Effector memory CD4-positive, alpha-beta T cell (primary cell): Measurements from ENCODE around the gene SLC25A39.

ENCODE experiments used
- DNase-seq, 3 donors: peaks; one replicate each; pipeline ENCODE4 v3.0.0-alpha.2; 2020
- H3K27ac ChIP-seq: 2 replicates; pipeline ENCODE4 v1.7.0; 2013; ENCODE audit warnings: mild to moderate bottlenecking, low read length, moderate library complexity; ENCODE audit not compliant: insufficient read depth, poor library complexity, severe bottlenecking
- H3K27me3 ChIP-seq: replicated peaks from 2 replicates; pipeline ENCODE4 v1.7.0; 2013; ENCODE audit warnings: mild to moderate bottlenecking, low read length; ENCODE audit not compliant: insufficient read depth, control insufficient read depth, poor library complexity, severe bottlenecking
- H3K36me3 ChIP-seq: 2 replicates; pipeline ENCODE4 v1.7.0; 2013; ENCODE audit warnings: mild to moderate bottlenecking, low read length, moderate library complexity; ENCODE audit not compliant: control insufficient read depth, insufficient read depth
- H3K4me1 ChIP-seq: 2 replicates; pipeline ENCODE4 v1.7.0; 2013; ENCODE audit warnings: low read length, mild to moderate bottlenecking; ENCODE audit not compliant: control insufficient read depth, insufficient read depth, poor library complexity, severe bottlenecking
- H3K4me3 ChIP-seq: 2 replicates; pipeline ENCODE4 v1.7.0; 2013; ENCODE audit warnings: low read length, low read depth, mild to moderate bottlenecking; ENCODE audit not compliant: insufficient read depth, poor library complexity, severe bottlenecking
- H3K9me3 ChIP-seq: 2 replicates; pipeline ENCODE4 v1.7.0; 2013; ENCODE audit warnings: mild to moderate bottlenecking, low read length, moderate library complexity; ENCODE audit not compliant: control insufficient read depth

SLC25A39 gene

DNA sequence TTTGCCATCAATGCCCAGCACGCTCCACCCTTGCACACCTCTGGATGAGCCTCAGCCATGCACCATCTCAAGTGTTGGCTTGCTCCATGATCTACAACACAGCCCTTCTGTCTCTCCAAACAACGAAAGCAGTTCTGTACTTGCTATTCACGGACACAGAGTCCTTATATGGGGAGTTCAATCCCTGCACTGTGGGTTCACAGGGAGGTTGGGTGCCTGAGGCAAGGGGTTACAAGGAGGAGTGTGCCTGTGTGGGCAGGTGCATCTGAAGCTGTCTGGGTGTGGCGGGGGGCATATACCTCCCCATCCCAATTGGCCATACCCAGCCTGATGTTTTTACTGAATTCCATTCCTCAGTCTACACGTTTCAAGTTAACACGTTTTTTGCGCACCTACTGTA is 10.6 kb downstream of the SLC25A39 start:
- no peak overlapping the region for H3K4me3 ChIP-seq
- no peaks in the 10 kb centered on the region for H3K36me3 ChIP-seq
- H3K27me3 ChIP-seq = peaks cover 18% of the 10 kb centered on the region
- peaks cover 22% of the 10 kb centered on the region for H3K4me1 ChIP-seq
- H3K9me3 ChIP-seq = no peaks in the 10 kb centered on the region
- H3K27ac ChIP-seq = no peak overlapping the region
- no peak for DNase-seq

DNA sequence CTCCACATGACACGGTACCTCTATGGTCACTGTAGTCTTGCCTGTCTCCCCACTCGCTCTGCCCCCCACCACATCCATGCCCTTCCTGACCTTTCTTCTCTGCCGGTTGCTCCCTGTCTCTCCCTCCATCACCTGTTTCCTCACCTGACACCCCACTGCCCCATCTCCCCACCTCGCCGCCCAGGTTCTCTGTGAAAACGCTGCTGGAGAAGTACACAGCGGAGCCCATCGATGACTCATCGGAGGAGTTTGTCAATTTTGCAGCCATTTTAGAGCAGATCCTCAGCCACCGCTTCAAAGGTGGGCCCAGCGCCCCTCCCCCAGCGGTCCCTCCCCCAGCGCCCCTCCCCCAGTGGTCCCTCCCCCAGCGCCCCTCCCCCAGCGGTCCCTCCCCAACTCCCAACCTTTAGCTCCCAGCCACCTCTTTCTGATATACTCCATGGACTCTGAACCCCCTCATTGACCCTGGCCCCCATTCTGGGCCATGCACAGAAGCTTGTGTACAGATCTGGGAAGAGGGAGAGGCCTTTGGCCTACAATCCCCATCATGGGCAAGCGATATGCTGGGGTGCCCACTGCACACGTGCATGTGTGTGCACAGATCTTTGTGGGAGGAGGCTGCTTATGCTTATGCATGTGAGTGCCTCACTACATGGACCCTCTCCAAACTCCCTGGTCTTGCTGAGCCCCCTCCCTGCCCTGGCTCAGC is 12.1 kb downstream of the SLC25A39 start:
- no peak for DNase-seq
- Histone ChIP-seq H3K4me1 (peaks cover 35% of the 10 kb centered on the region), H3K27ac (no peak overlapping the region), H3K27me3 (peaks cover 22% of the 10 kb centered on the region), H3K36me3 (no peaks in the 10 kb centered on the region), H3K9me3 (no peaks in the 10 kb centered on the region), H3K4me3 (no peak overlapping the region)

DNA sequence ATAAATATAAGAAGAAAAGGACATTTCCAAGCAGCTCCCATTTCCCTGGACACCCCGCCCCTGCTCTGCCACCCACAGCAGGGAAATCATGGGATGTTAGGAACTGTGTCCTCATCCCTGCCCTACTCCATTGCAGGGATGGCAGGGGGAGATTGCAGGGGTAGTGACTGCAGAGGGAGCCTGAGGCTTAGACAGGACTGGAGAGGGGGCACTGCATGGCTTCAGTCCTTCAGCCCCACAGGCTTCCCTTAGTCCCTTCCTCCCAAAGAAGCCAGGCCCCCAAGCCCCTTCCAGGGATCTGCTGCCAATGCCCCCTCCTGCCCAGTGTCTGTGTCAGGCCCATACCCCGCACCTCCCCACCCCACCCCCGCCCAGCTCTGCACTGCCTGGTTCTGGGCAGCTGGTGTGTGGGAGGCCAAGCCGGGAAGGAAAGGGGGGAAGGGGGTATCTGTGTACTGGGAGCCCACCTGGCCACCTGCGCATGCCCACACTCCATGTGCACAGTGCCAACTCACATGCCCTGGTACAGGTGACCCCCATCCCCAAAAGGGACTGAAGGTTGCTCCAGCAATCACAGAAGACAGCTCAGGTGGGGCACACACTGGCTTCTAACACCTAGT is 13.0 kb downstream of the SLC25A39 start:
- Histone ChIP-seq H3K9me3 (no peaks in the 10 kb centered on the region), H3K36me3 (no peaks in the 10 kb centered on the region), H3K4me1 (peaks cover 35% of the 10 kb centered on the region), H3K27ac (no peak overlapping the region), H3K4me3 (no peak overlapping the region), H3K27me3 (peaks cover 16% of the 10 kb centered on the region)
- DNase-seq = no peak

DNA sequence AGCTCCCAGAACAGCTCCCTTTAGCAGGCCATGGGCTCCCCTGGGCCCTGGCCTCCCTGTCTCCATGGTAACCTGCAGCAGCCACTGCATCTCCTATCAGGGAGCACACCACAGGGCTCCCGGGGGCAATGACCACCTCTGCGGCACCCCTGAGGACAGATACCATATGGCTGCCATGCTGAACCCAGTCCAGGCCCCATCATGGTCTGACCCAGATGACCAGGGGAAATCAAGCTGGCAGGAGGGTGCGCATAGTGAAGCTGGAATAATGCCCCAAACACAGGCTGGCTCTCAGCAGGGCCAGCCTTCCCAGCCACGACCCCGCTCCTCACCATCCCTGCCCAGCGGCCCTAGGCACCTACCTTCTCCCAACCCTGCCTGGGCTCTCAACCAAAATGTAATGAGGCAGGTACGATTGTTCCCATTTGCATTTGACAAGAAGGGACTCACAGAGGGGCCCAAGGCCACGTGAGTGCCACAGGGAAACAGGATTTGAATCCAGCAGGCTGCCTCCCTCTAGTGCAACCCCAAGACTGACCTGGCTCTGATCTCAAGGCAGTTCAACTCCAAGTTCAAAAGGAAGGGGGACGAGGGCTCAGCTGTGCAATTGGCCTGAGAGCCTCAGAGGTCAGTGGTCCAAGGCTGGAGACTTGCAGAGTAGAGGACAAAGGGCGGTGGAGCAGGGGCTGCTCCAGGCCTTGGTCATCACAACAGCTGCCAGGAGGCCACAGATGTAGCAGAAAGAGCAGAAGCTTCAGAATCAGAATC is 13.8 kb downstream of the SLC25A39 start:
- no peak for DNase-seq
- no peak overlapping the region for H3K4me3 ChIP-seq
- peaks cover 16% of the 10 kb centered on the region for H3K27me3 ChIP-seq
- H3K9me3 ChIP-seq = no peaks in the 10 kb centered on the region
- H3K27ac ChIP-seq = no peak overlapping the region
- H3K4me1 ChIP-seq = peaks cover 30% of the 10 kb centered on the region
- H3K36me3 ChIP-seq = no peaks in the 10 kb centered on the region

DNA sequence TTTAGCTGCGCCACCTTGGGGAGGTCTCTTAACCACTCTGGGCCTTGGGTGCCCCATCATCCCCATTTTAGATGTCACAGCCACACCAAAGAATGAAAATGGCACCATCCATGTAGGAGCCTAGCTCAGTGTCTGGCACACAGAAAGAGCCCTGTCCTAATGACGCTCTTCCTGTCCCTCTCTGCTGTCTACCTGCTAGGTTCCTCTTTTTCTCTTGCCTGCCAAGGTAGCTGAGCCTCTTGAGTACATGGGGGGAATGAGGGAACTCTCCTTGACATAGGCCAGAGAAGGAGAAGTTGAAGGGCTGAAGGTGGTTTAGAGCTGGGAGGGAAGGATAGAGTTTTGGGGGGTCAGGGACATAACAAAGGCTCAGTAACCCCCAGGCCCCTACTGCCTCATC is 14.4 kb downstream of the SLC25A39 start:
- no peak overlapping the region for H3K4me3 ChIP-seq
- H3K27ac ChIP-seq = no peak overlapping the region
- peaks cover 25% of the 10 kb centered on the region for H3K4me1 ChIP-seq
- no peaks in the 10 kb centered on the region for H3K9me3 ChIP-seq
- no peak for DNase-seq
- H3K36me3 ChIP-seq = no peaks in the 10 kb centered on the region
- H3K27me3 ChIP-seq = peaks cover 16% of the 10 kb centered on the region

DNA sequence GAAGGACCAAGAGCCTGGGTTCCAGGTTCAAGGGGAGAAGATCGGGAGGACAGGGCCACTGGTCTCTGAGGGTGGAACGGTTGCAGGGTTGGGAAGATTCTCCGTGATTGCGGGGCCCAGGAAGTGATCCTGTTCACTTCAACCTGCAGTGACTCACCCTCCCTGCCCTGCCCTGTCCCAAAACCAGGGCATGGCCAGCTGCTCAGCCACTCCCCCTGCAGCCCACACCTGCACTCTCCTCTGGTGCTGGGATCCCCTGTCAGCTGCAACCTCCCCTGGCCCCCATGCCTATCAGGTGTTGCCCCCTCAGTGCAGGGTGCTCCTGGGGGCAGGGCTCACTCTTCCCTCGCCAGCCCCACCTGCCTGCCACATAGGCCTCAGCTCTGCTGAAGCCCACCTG is 15.2 kb downstream of the SLC25A39 start:
- DNase-seq = no peak
- no peak overlapping the region for H3K4me3 ChIP-seq
- peaks cover 16% of the 10 kb centered on the region for H3K27me3 ChIP-seq
- no peak overlapping the region for H3K27ac ChIP-seq
- no peaks in the 10 kb centered on the region for H3K36me3 ChIP-seq
- peaks cover 20% of the 10 kb centered on the region for H3K4me1 ChIP-seq
- no peaks in the 10 kb centered on the region for H3K9me3 ChIP-seq

DNA sequence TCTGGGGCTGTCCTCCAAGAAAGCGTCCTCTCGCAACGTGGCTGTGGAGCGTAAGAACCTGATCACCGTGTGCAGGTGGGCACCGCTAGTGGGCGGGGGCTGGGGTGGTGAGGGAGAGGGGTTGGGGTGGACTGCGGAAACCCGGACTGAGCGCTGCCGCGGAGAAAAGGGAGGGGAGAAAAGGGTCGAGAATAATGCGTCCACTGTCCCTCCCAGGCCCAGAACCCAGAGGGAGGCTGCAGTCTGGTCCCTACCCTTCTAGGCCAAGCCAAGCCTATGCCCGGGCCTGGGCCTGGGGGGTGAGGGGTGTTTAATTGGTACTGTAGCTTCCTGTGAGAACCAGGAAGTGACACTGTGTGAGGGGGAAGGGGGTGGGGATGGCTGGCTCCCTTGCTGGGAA is 15.8 kb downstream of the SLC25A39 start:
- H3K4me1 ChIP-seq = peaks cover 19% of the 10 kb centered on the region
- H3K36me3 ChIP-seq = no peaks in the 10 kb centered on the region
- DNase-seq = no peak
- H3K4me3 ChIP-seq = peak overlapping the region; percentile 22
- H3K27ac ChIP-seq = no peak overlapping the region
- no peaks in the 10 kb centered on the region for H3K9me3 ChIP-seq
- H3K27me3 ChIP-seq = peaks cover 12% of the 10 kb centered on the region

DNA sequence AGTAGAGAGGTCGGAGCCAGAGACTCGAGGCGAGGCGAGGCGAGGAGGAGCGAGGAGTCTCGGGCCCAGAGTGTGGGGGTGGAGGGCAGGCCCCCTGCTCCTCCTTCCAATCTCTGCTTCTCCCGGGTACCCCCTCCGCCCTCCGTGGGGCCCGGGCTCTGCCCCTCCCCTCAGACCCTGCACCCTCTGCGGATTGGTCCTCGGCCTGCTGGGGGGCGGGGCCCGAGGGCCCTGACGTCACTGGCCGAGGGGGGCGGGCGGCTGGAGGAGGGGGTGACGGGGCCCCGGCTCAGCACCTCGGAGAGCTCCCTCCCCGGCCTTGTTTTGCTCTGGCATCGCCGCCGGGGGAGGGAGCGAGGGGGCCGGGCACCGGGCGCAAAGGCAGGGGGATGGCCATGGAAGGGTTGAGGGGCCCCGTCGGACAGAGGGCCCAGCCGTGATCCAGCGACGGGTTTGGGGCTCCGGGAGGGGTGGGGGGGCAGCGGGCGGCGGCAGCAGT is 16.3 kb downstream of the SLC25A39 start, which contains the start of gene RUNDC3A:
Gene RUNDC3A (plus strand): TSS at position 282 of the 499 bp plus-strand sequence. CDS start 232 bp downstream, outside the sequence.
- Histone ChIP-seq H3K27ac (no peak within 1 kb of the TSS), H3K4me3 (peak within 1 kb of the TSS; percentile 22), H3K4me1 (peaks cover 19% of the 10 kb centered on the region), H3K36me3 (no peaks in the 10 kb centered on the region), H3K9me3 (no peaks in the 10 kb centered on the region), H3K27me3 (peaks cover 11% of the 10 kb centered on the region)
- peak; percentile 71 to 74 (median 71) for DNase-seq

DNA sequence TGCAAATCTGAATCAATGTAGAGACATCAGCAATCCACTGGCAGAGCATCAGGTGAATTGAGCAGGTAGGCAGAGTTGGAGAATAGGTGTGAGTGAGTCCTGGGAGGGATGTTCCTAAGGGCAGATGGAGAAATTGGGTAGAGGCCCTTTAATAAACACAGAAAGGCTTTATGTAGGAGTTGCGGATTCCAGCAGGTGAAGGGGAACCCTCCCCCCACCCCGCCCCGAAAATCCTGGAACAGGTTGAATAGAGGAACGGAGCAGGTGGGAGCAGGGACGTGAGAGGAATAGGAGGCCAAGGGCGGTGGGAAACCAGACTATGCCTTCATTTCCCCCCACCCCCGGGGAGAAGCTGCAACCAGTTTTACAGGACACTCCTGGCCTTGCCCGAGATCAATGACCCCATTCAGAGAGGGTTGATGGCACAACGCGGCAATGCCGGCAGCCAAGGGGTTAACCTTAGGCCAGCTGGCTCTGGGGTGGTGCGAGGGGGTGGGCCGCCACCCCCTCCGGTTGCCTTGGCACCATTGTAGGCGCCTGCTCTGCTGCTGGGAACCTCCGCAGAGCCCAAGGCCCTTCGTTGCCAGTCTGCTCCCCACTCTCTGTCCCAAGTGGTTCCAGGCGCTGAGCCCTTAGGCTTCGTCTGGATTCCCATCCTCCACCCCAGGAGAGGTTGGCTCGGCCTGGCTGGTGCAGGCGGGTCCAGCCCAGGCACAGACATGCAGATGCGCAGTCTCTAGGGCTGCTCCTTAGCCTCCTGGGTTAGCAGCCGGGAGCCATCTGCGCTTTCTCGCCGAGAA is 17.0 kb downstream of the SLC25A39 start:
- peaks cover 7% of the 10 kb centered on the region for H3K27me3 ChIP-seq
- H3K36me3 ChIP-seq = no peaks in the 10 kb centered on the region
- no peak overlapping the region for H3K27ac ChIP-seq
- no peaks in the 10 kb centered on the region for H3K9me3 ChIP-seq
- peaks cover 19% of the 10 kb centered on the region for H3K4me1 ChIP-seq
- H3K4me3 ChIP-seq = no peak overlapping the region
- DNase-seq = no peak
